ENCODE measurements around the gene PDE11A.
"Not testable (repeated sequence)": the region's sequence is repeated elsewhere in the genome, so short reads cannot be mapped to it uniquely, and the experiment has no call there.

PDE11A gene

GRCh38 chr2:177797808-177798207 lies 274.8 kb downstream of the PDE11A start:
- H3K36me3 ChIP-seq (ENCODE audit: insufficient read depth, low read length) = no peaks in the 10 kb centered on the region
- no peak overlapping the region for H2AFZ ChIP-seq (ENCODE audit: low read length, unreplicated experiment)
- H3K27me3 ChIP-seq (ENCODE audit: insufficient read depth, low read length) = peaks cover 32% of the 10 kb centered on the region
- H3K4me1 ChIP-seq (ENCODE audit: control insufficient read depth, insufficient read depth, low read length, unreplicated experiment) = no peaks in the 10 kb centered on the region
- no peak overlapping the region for H3K4me3 ChIP-seq (ENCODE audit: low read depth, low read length)
- no peaks in the 10 kb centered on the region for H3K79me2 ChIP-seq (ENCODE audit: control insufficient read depth, insufficient read depth, low read length, unreplicated experiment)
- H3K27ac ChIP-seq (ENCODE audit: low read depth, low read length) = no peak overlapping the region

- H3K36me3 ChIP-seq (ENCODE audit: insufficient read depth, low read length) = no peaks in the 10 kb centered on the region
- H3K4me1 ChIP-seq (ENCODE audit: control insufficient read depth, insufficient read depth, low read length, unreplicated experiment) = no peaks in the 10 kb centered on the region
- H3K27ac ChIP-seq (ENCODE audit: low read depth, low read length) = no peak overlapping the region
These were observed 275.7 kb downstream of the PDE11A start for GRCh38 chr2:177796654-177797415.

GRCh38 chr2:177796011-177796410 lies 276.6 kb downstream of the PDE11A start:
- Histone ChIP-seq H3K27me3 (ENCODE audit: insufficient read depth, low read length) (peaks cover 28% of the 10 kb centered on the region), H3K4me3 (ENCODE audit: low read depth, low read length) (no peak overlapping the region), H3K4me1 (ENCODE audit: control insufficient read depth, insufficient read depth, low read length, unreplicated experiment) (no peaks in the 10 kb centered on the region), H2AFZ (ENCODE audit: low read length, unreplicated experiment) (no peak overlapping the region), H3K36me3 (ENCODE audit: insufficient read depth, low read length) (no peaks in the 10 kb centered on the region), H3K79me2 (ENCODE audit: control insufficient read depth, insufficient read depth, low read length, unreplicated experiment) (no peaks in the 10 kb centered on the region), H3K27ac (ENCODE audit: low read depth, low read length) (no peak overlapping the region)

More at GRCh38 chr2:177796654-177797415, 275.7 kb downstream of the PDE11A start:
- no peak overlapping the region for H3K4me3 ChIP-seq (ENCODE audit: low read depth, low read length)
- H3K79me2 ChIP-seq (ENCODE audit: control insufficient read depth, insufficient read depth, low read length, unreplicated experiment) = no peaks in the 10 kb centered on the region
- peaks cover 28% of the 10 kb centered on the region for H3K27me3 ChIP-seq (ENCODE audit: insufficient read depth, low read length)
- no peak overlapping the region for H2AFZ ChIP-seq (ENCODE audit: low read length, unreplicated experiment)

GRCh38 chr2:177785143-177785542 lies 287.4 kb downstream of the PDE11A start:
- not testable (repeated sequence) for H3K27ac ChIP-seq (ENCODE audit: low read depth, low read length); H3K4me3 ChIP-seq (ENCODE audit: low read depth, low read length)

GRCh38 chr2:177784745-177785067 lies 287.9 kb downstream of the PDE11A start:
- Histone ChIP-seq H3K4me1 (ENCODE audit: control insufficient read depth, insufficient read depth, low read length, unreplicated experiment) (peaks cover 5% of the 10 kb centered on the region), H3K4me3 (ENCODE audit: low read depth, low read length) (0 out of 2 replicates have a peak overlapping the region, but pooled peaks have one; percentile 61), H3K36me3 (ENCODE audit: insufficient read depth, low read length) (no peaks in the 10 kb centered on the region), H2AFZ (ENCODE audit: low read length, unreplicated experiment) (no peak overlapping the region), H3K79me2 (ENCODE audit: control insufficient read depth, insufficient read depth, low read length, unreplicated experiment) (no peaks in the 10 kb centered on the region), H3K27me3 (ENCODE audit: insufficient read depth, low read length) (0 out of 2 replicates have a peak, but pooled peaks cover 6% of the 10 kb centered on the region), H3K27ac (ENCODE audit: low read depth, low read length) (peak overlapping the region; percentile 39; the same call in 1 of the 2 replicates)

More at GRCh38 chr2:177785143-177785542, 287.4 kb downstream of the PDE11A start:
- not testable (repeated sequence) for H2AFZ ChIP-seq (ENCODE audit: low read length, unreplicated experiment); H3K36me3 ChIP-seq (ENCODE audit: insufficient read depth, low read length); H3K4me1 ChIP-seq (ENCODE audit: control insufficient read depth, insufficient read depth, low read length, unreplicated experiment); H3K79me2 ChIP-seq (ENCODE audit: control insufficient read depth, insufficient read depth, low read length, unreplicated experiment); H3K27me3 ChIP-seq (ENCODE audit: insufficient read depth, low read length)

- Histone ChIP-seq H3K4me1 (ENCODE audit: control insufficient read depth, insufficient read depth, low read length, unreplicated experiment) (peaks cover 5% of the 10 kb centered on the region), H3K36me3 (ENCODE audit: insufficient read depth, low read length) (no peaks in the 10 kb centered on the region), H2AFZ (ENCODE audit: low read length, unreplicated experiment) (peak overlapping the region; percentile 26), H3K4me3 (ENCODE audit: low read depth, low read length) (peak overlapping the region; percentile 61), H3K27ac (ENCODE audit: low read depth, low read length) (peak overlapping the region; percentile 39; the same call in 1 of the 2 replicates), H3K79me2 (ENCODE audit: control insufficient read depth, insufficient read depth, low read length, unreplicated experiment) (no peaks in the 10 kb centered on the region), H3K27me3 (ENCODE audit: insufficient read depth, low read length) (peaks cover 11% of the 10 kb centered on the region; the same call in 1 of the 2 replicates)
These were observed 288.5 kb downstream of the PDE11A start for GRCh38 chr2:177783835-177784744.

GRCh38 chr2:177783091-177783490 lies 289.5 kb downstream of the PDE11A start:
- Histone ChIP-seq H3K79me2 (ENCODE audit: control insufficient read depth, insufficient read depth, low read length, unreplicated experiment) (no peaks in the 10 kb centered on the region), H2AFZ (ENCODE audit: low read length, unreplicated experiment) (no peak overlapping the region), H3K27ac (ENCODE audit: low read depth, low read length) (no peak overlapping the region), H3K4me3 (ENCODE audit: low read depth, low read length) (no peak overlapping the region), H3K27me3 (ENCODE audit: insufficient read depth, low read length) (peaks cover 16% of the 10 kb centered on the region; the same call in 1 of the 2 replicates), H3K36me3 (ENCODE audit: insufficient read depth, low read length) (no peaks in the 10 kb centered on the region), H3K4me1 (ENCODE audit: control insufficient read depth, insufficient read depth, low read length, unreplicated experiment) (peaks cover 5% of the 10 kb centered on the region)

- H3K4me3 ChIP-seq (ENCODE audit: low read depth, low read length) = no peak overlapping the region
- H3K79me2 ChIP-seq (ENCODE audit: control insufficient read depth, insufficient read depth, low read length, unreplicated experiment) = no peaks in the 10 kb centered on the region
- H3K4me1 ChIP-seq (ENCODE audit: control insufficient read depth, insufficient read depth, low read length, unreplicated experiment) = peaks cover 5% of the 10 kb centered on the region
- H3K36me3 ChIP-seq (ENCODE audit: insufficient read depth, low read length) = no peaks in the 10 kb centered on the region
- H2AFZ ChIP-seq (ENCODE audit: low read length, unreplicated experiment) = no peak overlapping the region
- H3K27ac ChIP-seq (ENCODE audit: low read depth, low read length) = no peak overlapping the region
- H3K27me3 ChIP-seq (ENCODE audit: insufficient read depth, low read length) = peaks cover 21% of the 10 kb centered on the region; the same call in 1 of the 2 replicates
These were observed 290.0 kb downstream of the PDE11A start for GRCh38 chr2:177782613-177783012.

GRCh38 chr2:177778472-177778871 lies 294.1 kb downstream of the PDE11A start:
- Histone ChIP-seq H3K4me1 (ENCODE audit: control insufficient read depth, insufficient read depth, low read length, unreplicated experiment) (no peaks in the 10 kb centered on the region), H3K4me3 (ENCODE audit: low read depth, low read length) (no peak overlapping the region), H3K27ac (ENCODE audit: low read depth, low read length) (no peak overlapping the region), H2AFZ (ENCODE audit: low read length, unreplicated experiment) (no peak overlapping the region), H3K79me2 (ENCODE audit: control insufficient read depth, insufficient read depth, low read length, unreplicated experiment) (no peaks in the 10 kb centered on the region), H3K27me3 (ENCODE audit: insufficient read depth, low read length) (peaks cover 55% of the 10 kb centered on the region), H3K36me3 (ENCODE audit: insufficient read depth, low read length) (no peaks in the 10 kb centered on the region)

- no peak overlapping the region for H2AFZ ChIP-seq (ENCODE audit: low read length, unreplicated experiment)
- H3K36me3 ChIP-seq (ENCODE audit: insufficient read depth, low read length) = no peaks in the 10 kb centered on the region
- no peak overlapping the region for H3K4me3 ChIP-seq (ENCODE audit: low read depth, low read length)
- H3K4me1 ChIP-seq (ENCODE audit: control insufficient read depth, insufficient read depth, low read length, unreplicated experiment) = no peaks in the 10 kb centered on the region
- H3K79me2 ChIP-seq (ENCODE audit: control insufficient read depth, insufficient read depth, low read length, unreplicated experiment) = no peaks in the 10 kb centered on the region
- peaks cover 40% of the 10 kb centered on the region for H3K27me3 ChIP-seq (ENCODE audit: insufficient read depth, low read length)
- H3K27ac ChIP-seq (ENCODE audit: low read depth, low read length) = no peak overlapping the region
These were observed 300.0 kb downstream of the PDE11A start for GRCh38 chr2:177772529-177772928.

All from ACC112 (cell line).